B cell (primary cell): ENCODE data around the gene TMEM63A.

Experiments used
- CTCF ChIP-seq: fragments of 200-600 bp; IDR thresholded peaks from one replicate; pipeline ENCODE4 v1.8.0; 2022; ENCODE audit warnings: antibody characterized with exemption, mild to moderate bottlenecking
- EZH2 ChIP-seq: IDR thresholded peaks from 2 replicates; pipeline ENCODE4 v1.6.1; 2012; ENCODE audit warnings: borderline replicate concordance, low read depth, mild to moderate bottlenecking, moderate library complexity, low read length; ENCODE audit not compliant: insufficient read depth, poor library complexity, severe bottlenecking

- TF ChIP-seq CTCF: no peak
- no peak for TF ChIP-seq EZH2
These were observed 24.3 kb upstream of the TMEM63A start for GRCh38 chr1:225906467-225906866.
